Measurements from ENCODE around the gene FUBP1.
"Not testable (repeated sequence)": the region's sequence is repeated elsewhere in the genome, so short reads cannot be mapped to it uniquely, and the experiment has no call there.

Gene FUBP1

DNA sequence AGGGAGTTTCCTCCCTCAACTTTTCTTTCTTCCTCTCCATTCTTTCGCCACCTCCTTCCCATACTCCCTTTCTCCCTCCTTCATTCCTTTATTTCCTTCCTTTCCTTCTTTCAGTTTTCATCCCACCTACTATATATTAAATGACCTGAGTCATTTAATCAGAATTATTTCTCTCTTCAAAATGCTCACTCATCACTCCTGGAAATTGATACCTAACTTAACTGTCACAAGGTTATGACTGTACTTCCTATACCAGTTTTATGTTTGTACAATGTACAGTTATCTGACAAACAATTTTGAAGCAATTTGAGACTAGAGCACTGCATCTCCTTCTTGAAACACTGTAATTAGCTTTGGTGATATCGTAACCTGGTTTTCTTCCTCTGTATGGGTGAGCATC lies 49.1 kb downstream of the FUBP1 start:
- peak; percentile 73 for FAIRE-seq
- TF ChIP-seq POLR2A (IDR thresholded peaks at IDR 0.05; ENCODE audit: low read depth, low read length) (no peak), TAF1 (IDR thresholded peaks at IDR 0.05; ENCODE audit: low read depth, low read length) (no peak), POU2F2 (IDR thresholded peaks at IDR 0.05; ENCODE audit: low read depth, low read length) (no peak)
- no peak for DNase-seq (ENCODE audit: insufficient read length, low spot score)

DNA sequence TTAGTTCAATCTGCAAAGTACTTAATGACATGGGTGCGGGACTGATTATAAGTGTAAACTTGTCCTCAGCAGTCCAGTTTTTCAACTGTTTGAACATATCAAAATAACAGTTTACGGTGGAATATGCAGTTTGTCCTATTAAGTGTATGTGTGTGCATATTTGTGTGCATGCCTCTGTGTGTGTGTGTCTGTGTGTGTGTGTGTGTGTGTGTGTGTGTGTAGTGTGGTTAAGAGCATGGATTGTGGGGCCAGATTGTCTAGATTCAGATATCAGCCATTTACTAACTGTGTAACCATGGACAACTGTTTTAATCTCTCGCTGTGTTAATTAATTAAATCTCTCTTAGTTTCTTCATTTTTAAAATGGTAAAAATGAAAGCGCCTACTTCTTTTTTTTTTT lies 51.5 kb downstream of the FUBP1 start:
- peak; percentile 72 for FAIRE-seq
- no peak for TF ChIP-seq PAX5 (IDR thresholded peaks at IDR 0.05; ENCODE audit: insufficient read depth, low read length, severe bottlenecking)
- no peak for TF ChIP-seq POLR2A (IDR thresholded peaks at IDR 0.05; ENCODE audit: low read depth, low read length)
- no peak for TF ChIP-seq TAF1 (IDR thresholded peaks at IDR 0.05; ENCODE audit: low read depth, low read length)
- no peak for TF ChIP-seq POLR2AphosphoS5 (IDR thresholded peaks at IDR 0.05; ENCODE audit: low read depth, low read length)
- TF ChIP-seq SPI1 (IDR thresholded peaks at IDR 0.05; ENCODE audit: low read depth, low read length), result no peak
- TF ChIP-seq POU2F2 (IDR thresholded peaks at IDR 0.05; ENCODE audit: low read depth, low read length), result no peak
- no peak for DNase-seq (ENCODE audit: insufficient read length, low spot score)

DNA sequence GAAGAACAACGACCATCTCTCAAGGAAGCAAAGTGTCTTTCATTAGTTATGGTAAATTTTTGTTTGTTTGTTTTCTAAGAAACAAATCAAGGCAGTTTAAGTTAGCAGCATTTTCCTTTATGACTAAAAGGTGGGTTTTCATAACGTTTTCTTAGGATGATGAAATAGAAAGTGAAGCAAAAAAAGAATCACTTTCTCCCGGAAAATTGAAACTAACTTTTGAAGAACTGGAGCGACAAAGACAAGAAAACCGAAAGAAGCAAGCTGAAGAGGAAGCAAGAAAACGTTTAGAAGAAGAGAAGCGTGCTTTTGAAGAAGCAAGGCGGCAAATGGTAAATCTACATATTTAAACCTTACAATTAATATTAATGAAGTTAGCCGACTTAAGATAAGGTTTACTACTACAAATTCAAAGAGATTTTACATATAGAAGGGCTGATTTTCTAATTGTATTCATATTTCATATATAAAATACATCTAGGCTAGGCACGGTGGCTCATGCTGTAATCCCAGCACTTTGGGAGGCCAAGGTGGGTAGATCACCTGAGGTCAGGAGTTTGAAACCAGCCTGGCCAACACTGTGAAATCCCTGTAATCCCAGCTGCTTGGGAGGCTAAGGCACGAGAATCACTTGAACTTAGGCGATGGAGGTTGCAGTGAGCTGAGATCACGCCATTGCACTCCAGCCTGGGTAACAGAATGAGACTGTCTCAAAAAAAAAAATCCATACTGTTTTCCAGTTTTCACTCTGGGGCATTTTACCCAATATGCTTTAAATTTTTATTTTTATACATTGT lies 52.1 kb downstream of the FUBP1 start:
- FAIRE-seq (peak; percentile 67), DNase-seq (ENCODE audit: insufficient read length, low spot score) (peak; percentile 5)
- no peak for TF ChIP-seq TAF1 (IDR thresholded peaks at IDR 0.05; ENCODE audit: low read depth, low read length)
- peak; percentile 48 for TF ChIP-seq SPI1 (IDR thresholded peaks at IDR 0.05; ENCODE audit: low read depth, low read length)

DNA sequence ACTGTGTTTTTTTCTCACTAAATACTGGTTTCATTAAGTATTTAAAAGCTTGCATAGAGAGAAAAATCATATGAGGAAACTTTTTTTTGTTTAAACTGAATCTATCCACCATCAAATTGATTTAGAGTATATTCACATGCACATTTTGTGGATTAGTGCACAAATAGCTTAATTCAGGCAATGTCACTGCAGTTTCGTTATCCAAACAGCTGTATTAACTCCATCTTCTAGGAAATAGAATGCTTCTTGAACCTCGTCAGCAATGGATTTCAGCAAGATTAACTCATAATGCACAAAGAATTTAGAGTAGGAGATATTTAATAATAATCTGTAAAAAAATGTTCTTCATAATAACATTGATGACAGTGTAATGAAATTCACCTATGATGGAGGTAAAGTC lies 52.9 kb downstream of the FUBP1 start:
- FAIRE-seq (no peak), DNase-seq (ENCODE audit: insufficient read length, low spot score) (no peak)
- no peak for TF ChIP-seq PAX5 (IDR thresholded peaks at IDR 0.05; ENCODE audit: insufficient read depth, low read length, severe bottlenecking)

DNA sequence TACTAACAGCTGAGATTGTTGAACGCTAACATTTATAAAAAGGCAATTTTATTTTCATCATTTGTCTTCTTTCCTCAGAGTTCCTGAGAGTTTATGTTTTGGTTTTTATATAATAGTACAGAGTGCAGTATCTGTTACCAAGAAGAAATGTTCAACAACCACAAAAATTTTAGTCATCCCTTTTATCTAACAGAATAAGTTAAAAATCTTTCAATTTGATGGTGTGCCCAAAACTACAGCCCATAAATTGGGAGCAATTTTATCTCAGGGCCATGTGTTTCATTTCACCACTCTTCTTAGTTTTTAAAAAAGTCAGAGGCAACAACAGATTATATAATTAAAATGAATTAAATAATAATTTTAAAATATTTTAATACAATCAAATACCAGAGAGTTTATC lies 53.4 kb downstream of the FUBP1 start:
- FAIRE-seq, result no peak
- DNase-seq (ENCODE audit: insufficient read length, low spot score), result no peak

DNA sequence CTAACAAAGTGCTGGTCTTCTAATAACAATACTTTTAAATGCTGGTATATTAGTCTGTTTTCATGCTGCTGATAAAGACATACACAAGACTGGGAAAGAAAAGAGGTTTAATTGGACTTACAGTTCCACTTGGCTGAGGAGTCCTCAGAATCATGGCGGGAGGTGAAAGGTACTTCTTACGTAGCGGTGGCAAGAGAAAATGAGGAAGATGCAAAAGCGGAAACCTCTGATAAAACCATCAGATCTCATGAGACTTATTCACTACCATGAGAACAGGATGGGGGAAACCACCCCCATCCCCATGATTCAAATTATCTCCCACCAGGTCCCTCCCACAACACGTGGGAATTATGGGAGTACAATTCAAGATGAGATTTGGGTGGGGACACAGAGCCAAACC lies 60.0 kb downstream of the FUBP1 start:
- not testable (repeated sequence) for DNase-seq (ENCODE audit: insufficient read length, low spot score); FAIRE-seq

More for the DNA sequence above, 53.4 kb downstream of the FUBP1 start:
- no peak for TF ChIP-seq TAF1 (IDR thresholded peaks at IDR 0.05; ENCODE audit: low read depth, low read length)
- TF ChIP-seq POU2F2 (IDR thresholded peaks at IDR 0.05; ENCODE audit: low read depth, low read length), result no peak

DNA sequence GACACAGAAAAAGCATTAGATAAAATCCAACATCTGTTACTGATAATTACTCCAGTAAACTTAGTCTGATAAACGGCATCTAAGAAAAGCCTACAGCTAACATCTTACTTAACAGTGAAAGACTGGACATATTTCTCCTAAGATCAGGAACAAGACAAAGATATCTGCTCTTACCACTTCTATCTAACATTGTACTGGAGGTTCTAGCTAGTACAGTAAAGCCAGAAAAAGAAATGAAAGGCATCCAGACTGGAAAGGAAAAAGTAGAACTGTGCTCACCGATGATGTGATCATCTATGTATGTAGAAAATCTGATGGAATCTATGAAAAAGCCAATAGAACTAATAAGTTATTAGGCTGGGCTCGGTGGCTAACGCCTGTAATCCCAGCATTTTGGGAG lies 68.8 kb downstream of the FUBP1 start:
- TF ChIP-seq POU2F2 (IDR thresholded peaks at IDR 0.05; ENCODE audit: low read depth, low read length) (no peak), PAX5 (IDR thresholded peaks at IDR 0.05; ENCODE audit: insufficient read depth, low read length, severe bottlenecking) (no peak), POLR2AphosphoS5 (IDR thresholded peaks at IDR 0.05; ENCODE audit: low read depth, low read length) (no peak), TAF1 (IDR thresholded peaks at IDR 0.05; ENCODE audit: low read depth, low read length) (no peak), SPI1 (IDR thresholded peaks at IDR 0.05; ENCODE audit: low read depth, low read length) (no peak), POLR2A (IDR thresholded peaks at IDR 0.05; ENCODE audit: low read depth, low read length) (no peak)
- DNase-seq (ENCODE audit: insufficient read length, low spot score) (no peak), FAIRE-seq (no peak)

DNA sequence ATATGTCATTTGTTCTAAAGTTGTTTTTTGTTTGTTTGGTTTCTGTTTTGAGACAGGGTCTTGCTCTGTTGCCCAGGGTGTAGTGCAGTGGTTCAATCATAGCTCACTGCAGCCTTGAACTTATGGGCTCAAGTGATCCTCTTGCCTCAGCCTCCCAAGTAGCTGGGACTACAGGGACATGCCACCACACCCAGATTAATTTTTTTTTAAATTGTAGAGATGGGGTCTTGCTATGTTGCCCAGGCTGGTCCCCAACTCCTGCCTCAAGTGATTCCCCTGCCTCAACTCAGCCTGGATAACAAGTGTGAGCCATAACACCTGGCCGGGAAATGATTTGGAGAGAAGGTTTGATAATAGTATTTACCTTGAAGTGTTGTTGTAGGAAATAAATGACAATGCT lies 72.2 kb downstream of the FUBP1 start:
- FAIRE-seq, result no peak
- no peak for TF ChIP-seq PAX5 (IDR thresholded peaks at IDR 0.05; ENCODE audit: insufficient read depth, low read length, severe bottlenecking)
- TF ChIP-seq TAF1 (IDR thresholded peaks at IDR 0.05; ENCODE audit: low read depth, low read length), result no peak
- no peak for TF ChIP-seq POU2F2 (IDR thresholded peaks at IDR 0.05; ENCODE audit: low read depth, low read length)
- no peak for TF ChIP-seq POLR2A (IDR thresholded peaks at IDR 0.05; ENCODE audit: low read depth, low read length)
- no peak for DNase-seq (ENCODE audit: insufficient read length, low spot score)

DNA sequence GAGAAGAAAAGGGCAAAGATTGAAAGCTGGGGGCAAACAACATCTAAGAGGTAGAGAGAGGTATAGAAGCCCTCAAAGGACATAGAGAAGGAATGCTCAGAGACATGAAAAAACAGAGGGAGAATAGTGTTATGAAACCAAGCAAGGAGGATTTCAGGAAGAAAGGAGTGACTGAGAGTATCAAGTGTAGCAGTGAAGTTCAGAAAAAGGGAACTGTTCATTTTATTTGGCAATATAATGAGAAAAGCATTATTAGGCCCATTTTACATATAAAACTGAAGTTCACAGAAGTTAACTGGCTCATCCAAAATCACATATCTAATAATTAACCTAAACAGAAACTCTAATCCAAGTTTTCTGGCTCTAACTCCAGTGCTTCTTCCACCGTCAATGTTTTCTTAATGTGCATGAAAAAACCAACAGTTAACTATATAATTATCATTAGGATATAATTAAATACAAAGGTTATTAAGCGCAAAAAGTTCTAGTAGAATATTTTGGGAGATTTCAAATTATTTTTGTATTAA lies 72.8 kb downstream of the FUBP1 start:
- FAIRE-seq (no peak), DNase-seq (ENCODE audit: insufficient read length, low spot score) (no peak)
- TF ChIP-seq SPI1 (IDR thresholded peaks at IDR 0.05; ENCODE audit: low read depth, low read length) (peak; percentile 12; the same call in 1 of the 2 replicates), TAF1 (IDR thresholded peaks at IDR 0.05; ENCODE audit: low read depth, low read length) (no peak)

DNA sequence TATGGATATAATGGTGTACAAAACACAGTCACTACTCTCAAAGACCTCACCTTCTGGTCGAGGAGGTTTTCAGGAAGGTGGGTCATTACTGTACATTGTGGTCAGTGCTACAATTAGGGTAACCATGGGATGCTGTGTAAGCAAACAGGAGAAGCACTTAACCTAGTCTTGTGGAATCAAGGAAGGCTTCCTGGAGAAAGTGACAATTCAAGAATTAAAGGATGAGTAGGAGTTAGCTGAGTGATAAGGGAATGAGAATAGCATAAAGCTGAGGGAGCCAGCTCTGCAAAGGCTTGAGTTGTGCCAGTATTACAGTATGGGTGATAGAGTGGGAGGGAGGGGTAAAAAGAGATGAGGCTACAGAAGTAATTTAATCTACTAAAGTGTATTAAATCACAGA lies 73.3 kb downstream of the FUBP1 start:
- DNase-seq (ENCODE audit: insufficient read length, low spot score), result no peak
- FAIRE-seq, result no peak
- no peak for TF ChIP-seq POU2F2 (IDR thresholded peaks at IDR 0.05; ENCODE audit: low read depth, low read length)
- TF ChIP-seq POLR2AphosphoS5 (IDR thresholded peaks at IDR 0.05; ENCODE audit: low read depth, low read length), result no peak
- TF ChIP-seq SPI1 (IDR thresholded peaks at IDR 0.05; ENCODE audit: low read depth, low read length), result no peak
- TF ChIP-seq PAX5 (IDR thresholded peaks at IDR 0.05; ENCODE audit: insufficient read depth, low read length, severe bottlenecking), result no peak
- no peak for TF ChIP-seq TAF1 (IDR thresholded peaks at IDR 0.05; ENCODE audit: low read depth, low read length)
- TF ChIP-seq POLR2A (IDR thresholded peaks at IDR 0.05; ENCODE audit: low read depth, low read length), result no peak

DNA sequence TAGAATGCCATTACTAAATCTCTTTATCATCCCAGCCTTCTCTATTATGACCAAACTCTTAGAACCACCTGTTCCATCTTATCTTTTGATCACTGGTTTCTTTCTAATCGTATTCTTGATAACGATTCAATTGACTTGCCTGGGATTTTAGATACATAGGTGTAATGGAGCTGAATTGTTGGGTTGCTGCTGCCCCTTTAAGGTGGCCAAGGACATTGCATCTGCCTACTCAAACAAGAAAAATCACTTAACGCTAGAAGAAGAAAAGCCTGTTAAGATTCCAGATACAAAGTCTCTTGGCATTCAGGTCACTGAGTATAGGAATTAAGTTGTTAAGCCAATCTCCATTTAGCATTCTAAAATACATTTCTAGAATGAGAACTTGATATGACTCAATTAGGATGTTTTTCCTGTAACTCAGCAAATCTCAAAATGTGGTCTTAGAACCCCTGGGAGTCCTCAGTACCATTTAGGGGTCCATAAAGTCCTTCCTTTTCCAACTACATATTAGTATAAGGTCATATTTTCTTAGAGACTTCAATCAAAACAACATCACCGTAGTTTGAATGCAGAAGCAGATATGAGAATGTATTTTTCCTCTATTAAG lies 78.1 kb downstream of the FUBP1 start:
- peak; percentile 85 for FAIRE-seq
- TF ChIP-seq TAF1 (IDR thresholded peaks at IDR 0.05; ENCODE audit: low read depth, low read length), result no peak
- TF ChIP-seq SPI1 (IDR thresholded peaks at IDR 0.05; ENCODE audit: low read depth, low read length), result no peak
- no peak for TF ChIP-seq POLR2A (IDR thresholded peaks at IDR 0.05; ENCODE audit: low read depth, low read length)
- TF ChIP-seq POU2F2 (IDR thresholded peaks at IDR 0.05; ENCODE audit: low read depth, low read length), result no peak
- no peak for TF ChIP-seq PAX5 (IDR thresholded peaks at IDR 0.05; ENCODE audit: insufficient read depth, low read length, severe bottlenecking)
- no peak for TF ChIP-seq POLR2AphosphoS5 (IDR thresholded peaks at IDR 0.05; ENCODE audit: low read depth, low read length)
- DNase-seq (ENCODE audit: insufficient read length, low spot score), result no peak
